Endothelial cell of umbilical vein (primary cell): ENCODE measurements around the gene MPV17. TPM values are rescaled to one million over a fixed set of nuclear protein-coding genes. Genes with fewer than 3 reads are reported as not detected.

Experiments used
- BruUV-seq: library from RNA; stranded (reverse); fragments of 400-500 nt; replicated peaks from 2 replicates; lab custom pipeline; 2021; lab: Mats Ljungman, UMichigan
- CTCF ChIA-PET: fragments of 300-600, 350-600 bp; sonication (Branson Sonifier 250); formaldehyde crosslinking; loops from one replicate; lab custom pipeline; 2021; ENCODE audit warnings: antibody characterized with exemption, inconsistent platforms; lab: Charles Lee
- POLR2A ChIA-PET: fragments of 300-600, 350-600 bp; sonication (Branson Sonifier 250); formaldehyde crosslinking; loops from one replicate; lab custom pipeline; 2021; ENCODE audit warnings: antibody characterized with exemption, inconsistent platforms; lab: Charles Lee
- DNase-seq: peaks from one replicate; pipeline ENCODE4 v3.0.0-alpha.2; 2011; ENCODE audit warnings: low read depth, low spot score
- FAIRE-seq: peaks from 2 replicates; lab custom pipeline; 2011; peaks lifted over from hg19 to GRCh38; lab: Jason Lieb, UNC
- H2AFZ ChIP-seq: 2 replicates; pipeline ENCODE4 v1.6.0; 2012; ENCODE audit warnings: low read depth, low read length, control low read depth, inconsistent platforms
- H3K27ac ChIP-seq: 2 replicates; pipeline ENCODE4 v1.5.1; 2011; ENCODE audit warnings: low read depth, mild to moderate bottlenecking, control low read depth, low read length, moderate library complexity; ENCODE audit not compliant: insufficient read depth
- H3K27me3 ChIP-seq, 2 experiments: 2 replicates each; pipeline versions ENCODE4 v1.6.0 to v1.6.1; 2011; ENCODE audit warnings: low read length in 2 of 2, mixed read lengths in 1 of 2; ENCODE audit not compliant: control insufficient read depth in 2 of 2, insufficient read depth in 2 of 2
- H3K36me3 ChIP-seq, 2 experiments: 2 replicates in 1 of 2; 3 replicates in 1 of 2; pipeline ENCODE4 v1.5.1; 2011; ENCODE audit warnings: low read length in 2 of 2, mild to moderate bottlenecking in 1 of 2, moderate library complexity in 1 of 2; ENCODE audit not compliant: control insufficient read depth in 2 of 2, insufficient read depth in 2 of 2; ENCODE audit errors: extremely low read depth in 1 of 2
- H3K4me1 ChIP-seq: 3 replicates; pipeline ENCODE4 v1.5.1; 2011; ENCODE audit warnings: mild to moderate bottlenecking, low read length; ENCODE audit not compliant: control insufficient read depth, insufficient read depth; ENCODE audit errors: extremely low read depth
- H3K4me2 ChIP-seq: 2 replicates; pipeline ENCODE4 v1.6.1; 2011; ENCODE audit warnings: low read length, control low read depth, mixed read lengths; ENCODE audit not compliant: insufficient read depth
- H3K4me3 ChIP-seq, 3 experiments: fragments of 200-600 bp in 1 of 3; sonication (generic), shearing (Covaris generic) in 1 of 3; replicated peaks in 1 of 3; 2 replicates each; pipeline ENCODE4 v1.5.1; 2011 to 2016; ENCODE audit warnings: control low read depth in 3 of 3, low read length in 3 of 3, mild to moderate bottlenecking in 2 of 3, inconsistent platforms in 1 of 3, low read depth in 1 of 3, moderate library complexity in 1 of 3; ENCODE audit not compliant: insufficient read depth in 1 of 3
- H3K79me2 ChIP-seq: 2 replicates; pipeline ENCODE4 v1.6.0; 2012; ENCODE audit warnings: low read length, inconsistent platforms; ENCODE audit not compliant: control insufficient read depth, insufficient read depth
- H3K9ac ChIP-seq: replicated peaks from 2 replicates; pipeline ENCODE3; 2011; ENCODE audit warnings: low read length, control low read depth; ENCODE audit not compliant: insufficient read depth; ENCODE audit errors: extremely low read depth
- H3K9me1 ChIP-seq: replicated peaks from 3 replicates; pipeline ENCODE4 v1.6.0; 2011; ENCODE audit warnings: mild to moderate bottlenecking, low read length; ENCODE audit not compliant: control insufficient read depth, insufficient read depth; ENCODE audit errors: extremely low read depth
- H3K9me3 ChIP-seq: replicated peaks from 2 replicates; pipeline ENCODE4 v1.5.1; 2012; ENCODE audit warnings: low read length, inconsistent platforms; ENCODE audit not compliant: control insufficient read depth, insufficient read depth
- H4K20me1 ChIP-seq: replicated peaks from 2 replicates; pipeline ENCODE3; 2011; ENCODE audit warnings: mild to moderate bottlenecking, low read length; ENCODE audit not compliant: control insufficient read depth, insufficient read depth; ENCODE audit errors: extremely low read depth
- EZH2 ChIP-seq: IDR thresholded peaks from 2 replicates; pipeline ENCODE4 v1.6.1; 2012; ENCODE audit warnings: borderline replicate concordance, low read depth, mild to moderate bottlenecking, moderate library complexity, low read length, inconsistent platforms; ENCODE audit not compliant: severe bottlenecking
- FOS ChIP-seq: IDR thresholded peaks from 2 replicates; pipeline ENCODE4 v1.6.1; 2011; ENCODE audit warnings: mild to moderate bottlenecking, low read length, moderate library complexity, borderline replicate concordance; ENCODE audit not compliant: insufficient read depth
- GATA2 ChIP-seq: IDR thresholded peaks from 2 replicates; pipeline ENCODE4 v1.7.0; 2011; ENCODE audit warnings: low read depth, mild to moderate bottlenecking, moderate library complexity, mixed read lengths, low read length; ENCODE audit not compliant: insufficient read length, insufficient read depth
- JUN ChIP-seq: IDR thresholded peaks from 2 replicates; pipeline ENCODE4 v1.6.1; 2011; ENCODE audit warnings: borderline replicate concordance, low read depth; ENCODE audit not compliant: insufficient read length, insufficient read depth
- MYC ChIP-seq: IDR thresholded peaks from one replicate; pipeline ENCODE4 v1.6.1; 2011; ENCODE audit warnings: mild to moderate bottlenecking, low read depth, low read length
- POLR2A ChIP-seq: IDR thresholded peaks from 2 replicates; pipeline ENCODE4 v1.6.1; 2012; ENCODE audit warnings: low read depth, mild to moderate bottlenecking, control low read depth, low read length
- POLR2AphosphoS5 ChIP-seq: IDR thresholded peaks from 2 replicates; pipeline ENCODE4 v1.6.1; 2012; ENCODE audit warnings: low read depth, mild to moderate bottlenecking, control low read depth, low read length, moderate library complexity; ENCODE audit not compliant: insufficient read depth
- dilution Hi-C: fragments of 300-500 bp; cut with MboI; formaldehyde crosslinking; loops from one replicate; pipeline ENCODE4 v1.15.0; 2019; ENCODE audit warnings: low sequenced_read_pairs; ENCODE audit not compliant: extremely low pct_ligation_motif_present
- intact Hi-C: fragments of 100-400 bp; cut with micrococcal nuclease; formaldehyde crosslinking; loops from one replicate; pipeline ENCODE4 v1.10.0; 2022
- polyA plus RNA-seq, 4 experiments: library from polyadenylated mRNA; depleted of rRNA in 3 of 4; stranded (reverse) in 3 of 4; unstranded in 1 of 4; fragments of >200 nt; gene quantifications; 2 replicates each; pipeline versions ENCODE4 v1.2.1 to v1.2.3, GENCODE V29; 2011 to 2012; ENCODE audit warnings: missing spikeins in 1 of 4
- total RNA-seq: library from RNA; stranded (reverse); gene quantifications from 2 replicates; pipeline ENCODE4 v1.2.3, GENCODE V29; 2021
- TF ChIP-seq, protein P1 (sequence below): IDR thresholded peaks from 2 replicates; pipeline ENCODE4 v1.6.1; 2011; ENCODE audit not compliant: insufficient read depth, insufficient read length
- TF ChIP-seq, protein P2 (sequence below), 2 donors: IDR thresholded peaks; 1 replicate in 1 of 2; 2 replicates in 1 of 2; pipeline ENCODE4 v1.5.1; 2011; ENCODE audit warnings: low read length in 2 of 2, mild to moderate bottlenecking in 2 of 2, moderate library complexity in 2 of 2, control low read depth in 1 of 2, inconsistent platforms in 1 of 2, low read depth in 1 of 2; ENCODE audit not compliant: insufficient read depth in 1 of 2; ENCODE audit errors: extremely low read depth in 1 of 2

MPV17 gene
- total and polyA plus RNA-seq, 2 donors (not counting 3 experiments of a cell fraction or from before 2014, with no cell fraction given): 74.7 to 267 TPM

DNA sequence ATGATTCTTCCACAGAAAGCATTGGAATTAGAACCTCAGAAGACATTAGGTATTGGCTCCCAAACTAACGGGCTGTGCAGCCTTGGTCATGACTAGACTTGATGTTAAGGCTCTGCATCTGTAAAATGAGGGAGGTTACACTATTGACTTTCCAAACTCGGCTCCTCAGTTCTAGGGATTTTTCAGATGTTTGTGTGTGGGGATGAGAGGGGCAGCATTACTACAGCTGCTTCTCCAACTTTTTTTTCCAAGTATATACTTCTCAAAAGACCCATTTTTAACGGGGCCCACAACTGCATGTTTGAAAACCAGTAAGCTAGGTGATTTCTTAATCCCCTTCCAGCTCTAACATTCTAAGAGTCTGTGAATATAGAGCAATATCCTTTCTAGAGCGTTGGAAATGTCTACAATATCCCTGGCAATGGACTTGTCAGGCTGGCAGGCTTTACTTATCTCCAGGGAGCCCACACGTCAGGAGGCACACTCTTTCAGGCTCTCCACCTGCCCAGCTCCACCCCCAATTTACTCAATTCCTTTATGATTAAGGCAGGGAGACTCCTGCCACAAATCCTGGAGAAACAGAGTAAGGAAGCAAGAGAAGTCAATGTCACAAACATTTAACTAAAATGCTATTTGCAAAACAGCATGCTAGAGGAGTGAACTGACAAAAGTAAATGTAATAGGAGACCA is 844 bp upstream of the MPV17 start:
- Histone ChIP-seq H2AFZ (peak overlapping the region; percentile 58), H3K27ac (peak overlapping the region; percentile 95), H3K4me1 (peaks cover 26% of the 10 kb centered on the region), H3K4me3 (peak overlapping the region; percentile 70 to 91 (median 90)), H4K20me1 (no peaks in the 10 kb centered on the region), H3K4me2 (peak overlapping the region; percentile 96), H3K27me3 (no peaks in the 10 kb centered on the region), H3K9me1 (no peaks in the 10 kb centered on the region), H3K79me2 (peaks cover 8% of the 10 kb centered on the region), H3K36me3 (peaks cover 5 to 13% of the 10 kb centered on the region in 2 experiments), H3K9ac (peak overlapping the region; percentile 96), H3K9me3 (no peaks in the 10 kb centered on the region)
- dilution Hi-C loops (no loop called here), intact Hi-C loops (loop anchor here (1.0 kb wide), 3 partner anchors 33 to 111 kb away; partner anchors contain the start of genes ATRAID, EIF2B4, GTF3C2 and SLC5A6)
- no peak for TF ChIP-seq POLR2AphosphoS5
- TF ChIP-seq MYC: no peak
- no peak for TF ChIP-seq JUN
- no peak for TF ChIP-seq GATA2
- TF ChIP-seq, protein P1, sequence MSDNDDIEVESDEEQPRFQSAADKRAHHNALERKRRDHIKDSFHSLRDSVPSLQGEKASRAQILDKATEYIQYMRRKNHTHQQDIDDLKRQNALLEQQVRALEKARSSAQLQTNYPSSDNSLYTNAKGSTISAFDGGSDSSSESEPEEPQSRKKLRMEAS: no peak
- TF ChIP-seq, protein P2, sequence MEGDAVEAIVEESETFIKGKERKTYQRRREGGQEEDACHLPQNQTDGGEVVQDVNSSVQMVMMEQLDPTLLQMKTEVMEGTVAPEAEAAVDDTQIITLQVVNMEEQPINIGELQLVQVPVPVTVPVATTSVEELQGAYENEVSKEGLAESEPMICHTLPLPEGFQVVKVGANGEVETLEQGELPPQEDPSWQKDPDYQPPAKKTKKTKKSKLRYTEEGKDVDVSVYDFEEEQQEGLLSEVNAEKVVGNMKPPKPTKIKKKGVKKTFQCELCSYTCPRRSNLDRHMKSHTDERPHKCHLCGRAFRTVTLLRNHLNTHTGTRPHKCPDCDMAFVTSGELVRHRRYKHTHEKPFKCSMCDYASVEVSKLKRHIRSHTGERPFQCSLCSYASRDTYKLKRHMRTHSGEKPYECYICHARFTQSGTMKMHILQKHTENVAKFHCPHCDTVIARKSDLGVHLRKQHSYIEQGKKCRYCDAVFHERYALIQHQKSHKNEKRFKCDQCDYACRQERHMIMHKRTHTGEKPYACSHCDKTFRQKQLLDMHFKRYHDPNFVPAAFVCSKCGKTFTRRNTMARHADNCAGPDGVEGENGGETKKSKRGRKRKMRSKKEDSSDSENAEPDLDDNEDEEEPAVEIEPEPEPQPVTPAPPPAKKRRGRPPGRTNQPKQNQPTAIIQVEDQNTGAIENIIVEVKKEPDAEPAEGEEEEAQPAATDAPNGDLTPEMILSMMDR (IDR thresholded peaks at IDR 0.05; ENCODE audit: extremely low read depth in 1 of 2, insufficient read depth in 1 of 2, low read depth in 1 of 2, low read length in 2 of 2): no peak
- TF ChIP-seq POLR2A: no peak
- no peak for TF ChIP-seq FOS
- no peak for TF ChIP-seq EZH2
- POLR2A ChIA-PET: no interaction called here
- BruUV-seq: no TSS peak
- CTCF ChIA-PET: no interaction called here
- DNase-seq (no peak), FAIRE-seq (no peak)
